Neural crest cell (in vitro differentiated cells): ENCODE results near the gene LAMA3. TPM values are rescaled to one million over a fixed set of nuclear protein-coding genes. Genes with fewer than 3 reads are reported as not detected.

Experiments
- DNase-seq: peaks from one replicate; pipeline ENCODE4 v3.0.0; 2021; ENCODE audit warnings: low read depth, mixed read lengths, low spot score
- H3K27ac Mint-ChIP-seq: one replicate; pipeline ENCODE4 v1.8.0; 2021; ENCODE audit warnings: mild to moderate bottlenecking, mixed read lengths; ENCODE audit not compliant: unreplicated experiment
- H3K27me3 Mint-ChIP-seq: 2 replicates; pipeline ENCODE4 v1.8.0; 2021; ENCODE audit warnings: low read depth, mild to moderate bottlenecking, mixed read lengths
- H3K36me3 Mint-ChIP-seq: 2 replicates; pipeline ENCODE4 v1.8.0; 2021; ENCODE audit warnings: low read depth, mild to moderate bottlenecking, mixed read lengths
- H3K4me1 Mint-ChIP-seq: 2 replicates; pipeline ENCODE4 v1.8.0; 2021; ENCODE audit warnings: mixed read lengths
- H3K4me3 Mint-ChIP-seq: one replicate; pipeline ENCODE4 v1.8.0; 2021; ENCODE audit warnings: mild to moderate bottlenecking, mixed read lengths
- H3K9me3 Mint-ChIP-seq: 2 replicates; pipeline ENCODE4 v1.8.0; 2021; ENCODE audit warnings: mixed read lengths
- total RNA-seq: library from RNA; stranded (reverse); gene quantifications from 2 replicates; pipeline ENCODE4 v1.2.1, GENCODE V29; 2021
- TF ChIP-seq, protein P1 (sequence below): fragments of 200-600 bp; sonication (generic); conservative IDR thresholded peaks from 2 replicates; pipeline ENCODE4 v1.5.0; 2021; ENCODE audit warnings: antibody characterized with exemption, mild to moderate bottlenecking

LAMA3 gene
- total RNA-seq, 1 donor from 2014 or later, result 0.35 TPM

DNA sequence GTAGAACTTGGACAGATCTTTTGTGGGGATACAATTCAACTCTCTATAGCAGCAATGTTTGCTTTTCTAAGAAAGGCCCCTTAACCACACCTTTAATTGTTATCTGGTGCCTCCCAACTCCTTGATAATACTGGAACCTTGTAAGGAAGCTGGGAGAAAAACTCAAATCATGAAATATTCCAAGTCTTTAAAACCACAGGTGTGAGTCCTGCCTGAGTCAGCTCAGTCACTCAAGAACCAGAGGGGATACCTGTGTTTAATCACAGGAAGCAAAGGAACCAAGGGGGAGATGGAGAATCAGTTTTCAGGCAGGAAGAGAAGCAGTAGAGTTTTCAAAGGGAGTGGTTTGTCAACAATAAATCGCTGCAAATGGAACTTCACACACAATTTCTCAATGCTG is 159.9 kb downstream of the LAMA3 start:
- no peak overlapping the region for H3K4me3 Mint-ChIP-seq
- H3K27ac Mint-ChIP-seq, result no peak overlapping the region
- H3K9me3 Mint-ChIP-seq, result no peaks in the 10 kb centered on the region
- H3K4me1 Mint-ChIP-seq, result no peaks in the 10 kb centered on the region
- H3K27me3 Mint-ChIP-seq, result no peaks in the 10 kb centered on the region
- no peak for DNase-seq
- H3K36me3 Mint-ChIP-seq, result no peaks in the 10 kb centered on the region
- TF ChIP-seq, protein P1, sequence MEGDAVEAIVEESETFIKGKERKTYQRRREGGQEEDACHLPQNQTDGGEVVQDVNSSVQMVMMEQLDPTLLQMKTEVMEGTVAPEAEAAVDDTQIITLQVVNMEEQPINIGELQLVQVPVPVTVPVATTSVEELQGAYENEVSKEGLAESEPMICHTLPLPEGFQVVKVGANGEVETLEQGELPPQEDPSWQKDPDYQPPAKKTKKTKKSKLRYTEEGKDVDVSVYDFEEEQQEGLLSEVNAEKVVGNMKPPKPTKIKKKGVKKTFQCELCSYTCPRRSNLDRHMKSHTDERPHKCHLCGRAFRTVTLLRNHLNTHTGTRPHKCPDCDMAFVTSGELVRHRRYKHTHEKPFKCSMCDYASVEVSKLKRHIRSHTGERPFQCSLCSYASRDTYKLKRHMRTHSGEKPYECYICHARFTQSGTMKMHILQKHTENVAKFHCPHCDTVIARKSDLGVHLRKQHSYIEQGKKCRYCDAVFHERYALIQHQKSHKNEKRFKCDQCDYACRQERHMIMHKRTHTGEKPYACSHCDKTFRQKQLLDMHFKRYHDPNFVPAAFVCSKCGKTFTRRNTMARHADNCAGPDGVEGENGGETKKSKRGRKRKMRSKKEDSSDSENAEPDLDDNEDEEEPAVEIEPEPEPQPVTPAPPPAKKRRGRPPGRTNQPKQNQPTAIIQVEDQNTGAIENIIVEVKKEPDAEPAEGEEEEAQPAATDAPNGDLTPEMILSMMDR, result no peak

GRCh38 chr18:23850215-23850614 is 161.0 kb downstream of the LAMA3 start:
- no peak for DNase-seq

DNA sequence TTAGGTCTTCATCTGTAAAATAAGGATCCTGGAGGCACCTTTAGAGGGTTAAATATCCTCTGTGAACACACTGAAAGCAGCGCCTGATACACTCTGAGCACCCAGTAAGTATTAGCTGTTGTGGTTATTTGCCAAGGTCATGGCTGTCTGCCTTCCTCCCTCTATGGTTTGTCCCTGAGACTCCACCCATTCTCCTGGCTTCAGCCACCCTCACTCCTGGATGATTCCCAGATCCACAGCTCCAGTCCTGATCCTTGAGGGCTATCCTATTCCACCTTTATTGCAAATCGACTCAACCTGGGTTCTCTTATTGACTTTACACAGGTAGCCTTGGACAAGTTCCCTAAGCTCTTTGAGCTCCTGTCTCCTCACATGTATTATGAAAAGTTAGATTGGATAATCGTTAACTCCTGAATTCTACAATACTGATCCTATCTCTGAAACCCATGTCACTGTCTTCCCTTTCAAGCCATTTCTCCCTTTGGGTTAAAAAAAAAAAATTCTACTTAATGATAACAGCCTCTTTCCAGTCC is 162.3 kb downstream of the LAMA3 start:
- no peak overlapping the region for H3K27ac Mint-ChIP-seq
- H3K36me3 Mint-ChIP-seq, result no peaks in the 10 kb centered on the region
- no peak overlapping the region for H3K4me3 Mint-ChIP-seq
- no peaks in the 10 kb centered on the region for H3K4me1 Mint-ChIP-seq
- TF ChIP-seq, protein P1, result no peak
- no peak for DNase-seq
- no peaks in the 10 kb centered on the region for H3K27me3 Mint-ChIP-seq
- no peaks in the 10 kb centered on the region for H3K9me3 Mint-ChIP-seq

More at GRCh38 chr18:23850215-23850614, 161.0 kb downstream of the LAMA3 start:
- TF ChIP-seq, protein P1, result no peak
- Mint-ChIP-seq H3K27me3 (no peaks in the 10 kb centered on the region), H3K4me1 (no peaks in the 10 kb centered on the region), H3K27ac (no peak overlapping the region), H3K36me3 (no peaks in the 10 kb centered on the region), H3K9me3 (no peaks in the 10 kb centered on the region), H3K4me3 (no peak overlapping the region)

- Mint-ChIP-seq H3K27me3 (no peaks in the 10 kb centered on the region), H3K4me1 (no peaks in the 10 kb centered on the region), H3K4me3 (no peak overlapping the region), H3K36me3 (no peaks in the 10 kb centered on the region), H3K9me3 (no peaks in the 10 kb centered on the region), H3K27ac (no peak overlapping the region)
- TF ChIP-seq, protein P1, result no peak
- DNase-seq, result no peak
These were observed 163.2 kb downstream of the LAMA3 start for GRCh38 chr18:23852236-23853045.

GRCh38 chr18:23853448-23854195 is 164.4 kb downstream of the LAMA3 start:
- Mint-ChIP-seq H3K27me3 (no peaks in the 10 kb centered on the region), H3K36me3 (no peaks in the 10 kb centered on the region), H3K4me1 (no peaks in the 10 kb centered on the region), H3K27ac (no peak overlapping the region), H3K4me3 (no peak overlapping the region), H3K9me3 (no peaks in the 10 kb centered on the region)
- TF ChIP-seq, protein P1, result no peak
- no peak for DNase-seq
